Measurements from ENCODE around the gene DENND2D. TPM values are rescaled to one million over a fixed set of nuclear protein-coding genes. Genes with fewer than 3 reads are reported as not detected.

The DENND2D gene
- total RNA-seq, 1 experiment from 2014 or later = 2.1 TPM

GRCh38 chr1:111236806-111237205 is 36.4 kb upstream of the DENND2D start:
- no peak overlapping the region for H3K4me3 Mint-ChIP-seq
- ChIA-PET CTCF (no interaction called here), POLR2A (no interaction called here)
- ATAC-seq = no peak
- peaks cover 27% of the 10 kb centered on the region for H3K4me1 Mint-ChIP-seq
- H3K9me3 Mint-ChIP-seq = peaks cover 42% of the 10 kb centered on the region
- H3K27ac Mint-ChIP-seq = no peak overlapping the region
- no peaks in the 10 kb centered on the region; the same call in 1 of the 2 replicates for H3K27me3 Mint-ChIP-seq (ENCODE audit: low read depth)
- TF ChIP-seq ZNF671 (CRISPR knock-in tag; IDR thresholded peaks at IDR 0.05) (no peak), PRDM15 (CRISPR knock-in tag; IDR thresholded peaks at IDR 0.05) (no peak), SMAD4 (CRISPR knock-in tag; IDR thresholded peaks at IDR 0.05) (no peak), MYBL2 (CRISPR knock-in tag; IDR thresholded peaks at IDR 0.05) (no peak), CBFB (CRISPR knock-in tag; IDR thresholded peaks at IDR 0.05; ENCODE audit: low read depth) (no peak), ZNF138 (CRISPR knock-in tag; conservative IDR thresholded peaks at IDR 0.05) (no peak), JUN (CRISPR knock-in tag; IDR thresholded peaks at IDR 0.05) (no peak), ZNF263 (CRISPR knock-in tag; IDR thresholded peaks at IDR 0.05; ENCODE audit: low read depth) (no peak), NFE2L1 (CRISPR knock-in tag; IDR thresholded peaks at IDR 0.05) (no peak)
- TF ChIP-seq, protein P1, sequence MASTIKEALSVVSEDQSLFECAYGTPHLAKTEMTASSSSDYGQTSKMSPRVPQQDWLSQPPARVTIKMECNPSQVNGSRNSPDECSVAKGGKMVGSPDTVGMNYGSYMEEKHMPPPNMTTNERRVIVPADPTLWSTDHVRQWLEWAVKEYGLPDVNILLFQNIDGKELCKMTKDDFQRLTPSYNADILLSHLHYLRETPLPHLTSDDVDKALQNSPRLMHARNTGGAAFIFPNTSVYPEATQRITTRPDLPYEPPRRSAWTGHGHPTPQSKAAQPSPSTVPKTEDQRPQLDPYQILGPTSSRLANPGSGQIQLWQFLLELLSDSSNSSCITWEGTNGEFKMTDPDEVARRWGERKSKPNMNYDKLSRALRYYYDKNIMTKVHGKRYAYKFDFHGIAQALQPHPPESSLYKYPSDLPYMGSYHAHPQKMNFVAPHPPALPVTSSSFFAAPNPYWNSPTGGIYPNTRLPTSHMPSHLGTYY (CRISPR knock-in tag; IDR thresholded peaks at IDR 0.05) = no peak
- TF ChIP-seq, protein P2, sequence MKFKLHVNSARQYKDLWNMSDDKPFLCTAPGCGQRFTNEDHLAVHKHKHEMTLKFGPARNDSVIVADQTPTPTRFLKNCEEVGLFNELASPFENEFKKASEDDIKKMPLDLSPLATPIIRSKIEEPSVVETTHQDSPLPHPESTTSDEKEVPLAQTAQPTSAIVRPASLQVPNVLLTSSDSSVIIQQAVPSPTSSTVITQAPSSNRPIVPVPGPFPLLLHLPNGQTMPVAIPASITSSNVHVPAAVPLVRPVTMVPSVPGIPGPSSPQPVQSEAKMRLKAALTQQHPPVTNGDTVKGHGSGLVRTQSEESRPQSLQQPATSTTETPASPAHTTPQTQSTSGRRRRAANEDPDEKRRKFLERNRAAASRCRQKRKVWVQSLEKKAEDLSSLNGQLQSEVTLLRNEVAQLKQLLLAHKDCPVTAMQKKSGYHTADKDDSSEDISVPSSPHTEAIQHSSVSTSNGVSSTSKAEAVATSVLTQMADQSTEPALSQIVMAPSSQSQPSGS (CRISPR knock-in tag; IDR thresholded peaks at IDR 0.05; ENCODE audit: borderline replicate concordance, low read depth) = no peak
- TF ChIP-seq, protein P3, sequence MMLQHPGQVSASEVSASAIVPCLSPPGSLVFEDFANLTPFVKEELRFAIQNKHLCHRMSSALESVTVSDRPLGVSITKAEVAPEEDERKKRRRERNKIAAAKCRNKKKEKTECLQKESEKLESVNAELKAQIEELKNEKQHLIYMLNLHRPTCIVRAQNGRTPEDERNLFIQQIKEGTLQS (CRISPR knock-in tag; conservative IDR thresholded peaks at IDR 0.05) = no peak
- TF ChIP-seq, protein P4, sequence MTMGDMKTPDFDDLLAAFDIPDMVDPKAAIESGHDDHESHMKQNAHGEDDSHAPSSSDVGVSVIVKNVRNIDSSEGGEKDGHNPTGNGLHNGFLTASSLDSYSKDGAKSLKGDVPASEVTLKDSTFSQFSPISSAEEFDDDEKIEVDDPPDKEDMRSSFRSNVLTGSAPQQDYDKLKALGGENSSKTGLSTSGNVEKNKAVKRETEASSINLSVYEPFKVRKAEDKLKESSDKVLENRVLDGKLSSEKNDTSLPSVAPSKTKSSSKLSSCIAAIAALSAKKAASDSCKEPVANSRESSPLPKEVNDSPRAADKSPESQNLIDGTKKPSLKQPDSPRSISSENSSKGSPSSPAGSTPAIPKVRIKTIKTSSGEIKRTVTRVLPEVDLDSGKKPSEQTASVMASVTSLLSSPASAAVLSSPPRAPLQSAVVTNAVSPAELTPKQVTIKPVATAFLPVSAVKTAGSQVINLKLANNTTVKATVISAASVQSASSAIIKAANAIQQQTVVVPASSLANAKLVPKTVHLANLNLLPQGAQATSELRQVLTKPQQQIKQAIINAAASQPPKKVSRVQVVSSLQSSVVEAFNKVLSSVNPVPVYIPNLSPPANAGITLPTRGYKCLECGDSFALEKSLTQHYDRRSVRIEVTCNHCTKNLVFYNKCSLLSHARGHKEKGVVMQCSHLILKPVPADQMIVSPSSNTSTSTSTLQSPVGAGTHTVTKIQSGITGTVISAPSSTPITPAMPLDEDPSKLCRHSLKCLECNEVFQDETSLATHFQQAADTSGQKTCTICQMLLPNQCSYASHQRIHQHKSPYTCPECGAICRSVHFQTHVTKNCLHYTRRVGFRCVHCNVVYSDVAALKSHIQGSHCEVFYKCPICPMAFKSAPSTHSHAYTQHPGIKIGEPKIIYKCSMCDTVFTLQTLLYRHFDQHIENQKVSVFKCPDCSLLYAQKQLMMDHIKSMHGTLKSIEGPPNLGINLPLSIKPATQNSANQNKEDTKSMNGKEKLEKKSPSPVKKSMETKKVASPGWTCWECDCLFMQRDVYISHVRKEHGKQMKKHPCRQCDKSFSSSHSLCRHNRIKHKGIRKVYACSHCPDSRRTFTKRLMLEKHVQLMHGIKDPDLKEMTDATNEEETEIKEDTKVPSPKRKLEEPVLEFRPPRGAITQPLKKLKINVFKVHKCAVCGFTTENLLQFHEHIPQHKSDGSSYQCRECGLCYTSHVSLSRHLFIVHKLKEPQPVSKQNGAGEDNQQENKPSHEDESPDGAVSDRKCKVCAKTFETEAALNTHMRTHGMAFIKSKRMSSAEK (CRISPR knock-in tag; IDR thresholded peaks at IDR 0.05; ENCODE audit: borderline replicate concordance) = no peak
- no peak for DNase-seq (ENCODE audit: low spot score)
- no peaks in the 10 kb centered on the region for H3K36me3 Mint-ChIP-seq

- DNase-seq (ENCODE audit: low spot score) (no peak), ATAC-seq (no peak)
- Mint-ChIP-seq H3K4me3 (no peak overlapping the region), H3K27ac (no peak overlapping the region), H3K36me3 (no peaks in the 10 kb centered on the region), H3K27me3 (ENCODE audit: low read depth) (no peaks in the 10 kb centered on the region; the same call in 1 of the 2 replicates), H3K9me3 (peaks cover 42% of the 10 kb centered on the region), H3K4me1 (peaks cover 27% of the 10 kb centered on the region)
- CTCF ChIA-PET = no interaction called here
- POLR2A ChIA-PET = no interaction called here
- TF ChIP-seq OVOL2 (CRISPR knock-in tag; IDR thresholded peaks at IDR 0.05; ENCODE audit: borderline replicate concordance) (no peak), IRF1 (CRISPR knock-in tag; IDR thresholded peaks at IDR 0.05) (no peak), ZNF281 (CRISPR knock-in tag; IDR thresholded peaks at IDR 0.05) (no peak), ZNF138 (CRISPR knock-in tag; conservative IDR thresholded peaks at IDR 0.05) (no peak), RORB (CRISPR knock-in tag; IDR thresholded peaks at IDR 0.05) (no peak), FOXP4 (CRISPR knock-in tag; IDR thresholded peaks at IDR 0.05) (no peak), TCF7 (CRISPR knock-in tag; IDR thresholded peaks at IDR 0.05; ENCODE audit: low read depth) (no peak)
Observed at GRCh38 chr1:111236379-111236778, 35.9 kb upstream of the DENND2D start.
